AG09319 (cell line): ENCODE data around the gene TFEB.

Experiments used
- DNase-seq: peaks from one replicate; pipeline ENCODE4 v3.0.0-alpha.2; 2010; ENCODE audit warnings: low read depth; ENCODE audit errors: extremely low read depth
- CTCF ChIP-seq: IDR thresholded peaks from 2 replicates; pipeline ENCODE4 v1.5.1; 2011; ENCODE audit warnings: low read depth, mild to moderate bottlenecking, inconsistent platforms, low read length, moderate library complexity

Gene TFEB

GRCh38 chr6:41748542-41748941 lies 13.1 kb upstream of the TFEB start:
- no peak for DNase-seq
- no peak for TF ChIP-seq CTCF

- no peak for TF ChIP-seq CTCF
Measured at GRCh38 chr6:41748102-41748477, 12.7 kb upstream of the TFEB start.

GRCh38 chr6:41747256-41748101 lies 12.1 kb upstream of the TFEB start, which contains the start of gene PGC:
Gene PGC, minus strand, starts transcription at chr6:41747397. Its CDS starts 63 bp downstream, at chr6:41747334.
- TF ChIP-seq CTCF = no peak
- DNase-seq = no peak

More at GRCh38 chr6:41748102-41748477, 12.7 kb upstream of the TFEB start:
- DNase-seq = no peak

GRCh38 chr6:41746107-41746506 lies 10.7 kb upstream of the TFEB start:
- no peak for DNase-seq

GRCh38 chr6:41744236-41744787 lies 8.9 kb upstream of the TFEB start:
- TF ChIP-seq CTCF = no peak
- no peak for DNase-seq

More at GRCh38 chr6:41746107-41746506, 10.7 kb upstream of the TFEB start:
- no peak for TF ChIP-seq CTCF

GRCh38 chr6:41743406-41744235 lies 8.2 kb upstream of the TFEB start:
- TF ChIP-seq CTCF = no peak
- DNase-seq = no peak
